SK-N-SH treated with all-trans-retinoic acid at 6 μM for 48 hours (cell line): ENCODE measurements around the gene FBXO47.

Experiments
- ATAC-seq: fragments of 200-7000 bp; cut with Tn5 transposase; 3 replicates; pipeline ENCODE4 v1.9.1; 2020; ENCODE audit warnings: mild to moderate bottlenecking, moderate library complexity
- ARNTL ChIP-seq: fragments of 450-650 bp; formaldehyde crosslinking; IDR thresholded peaks from 2 replicates; pipeline ENCODE4 v1.5.0; 2020; ENCODE audit warnings: low read depth, mild to moderate bottlenecking, moderate library complexity, borderline replicate concordance
- BACH2 ChIP-seq: fragments of 250-450 bp; sonication (Bioruptor Pico); IDR thresholded peaks from 2 replicates; pipeline ENCODE4 v1.9.0; 2021; ENCODE audit warnings: mild to moderate bottlenecking, borderline replicate concordance
- CREB5 ChIP-seq: fragments of 250-450 bp; sonication (Bioruptor Pico); IDR thresholded peaks from 2 replicates; pipeline ENCODE4 v1.5.1; 2020; ENCODE audit warnings: low read depth, mild to moderate bottlenecking, moderate library complexity
- CSDC2 ChIP-seq: fragments of 250-450 bp; sonication (Bioruptor Pico); IDR thresholded peaks from 2 replicates; pipeline ENCODE4 v1.5.0; 2020; ENCODE audit warnings: mild to moderate bottlenecking, moderate library complexity
- CSRNP3 ChIP-seq: fragments of 250-450 bp; sonication (Bioruptor Pico); IDR thresholded peaks from 2 replicates; pipeline ENCODE4 v1.5.1; 2021; ENCODE audit warnings: mild to moderate bottlenecking, moderate library complexity
- ESRRG ChIP-seq: fragments of 250-450 bp; sonication (Bioruptor Pico); IDR thresholded peaks from 2 replicates; pipeline ENCODE4 v1.6.1; 2021; ENCODE audit warnings: mild to moderate bottlenecking
- GLIS3 ChIP-seq: fragments of 250-450 bp; sonication (Bioruptor Pico); IDR thresholded peaks from 2 replicates; pipeline ENCODE4 v1.5.0; 2020; ENCODE audit warnings: mild to moderate bottlenecking, moderate library complexity
- OSR1 ChIP-seq: fragments of 250-450 bp; sonication (Bioruptor Pico); IDR thresholded peaks from 2 replicates; pipeline ENCODE4 v1.8.0; 2022; ENCODE audit warnings: moderate library complexity, mild to moderate bottlenecking, inconsistent platforms
- PATZ1 ChIP-seq: fragments of 250-450 bp; sonication (Bioruptor Pico); IDR thresholded peaks from 2 replicates; pipeline ENCODE4 v1.8.0; 2020; ENCODE audit warnings: mild to moderate bottlenecking, moderate library complexity, borderline replicate concordance
- POU6F1 ChIP-seq: fragments of 250-450 bp; sonication (Bioruptor Pico); IDR thresholded peaks from 2 replicates; pipeline ENCODE4 v1.8.0; 2021; ENCODE audit warnings: low read depth, mild to moderate bottlenecking, moderate library complexity, borderline replicate concordance
- PPARA ChIP-seq: fragments of 250-450 bp; sonication (Bioruptor Pico); IDR thresholded peaks from 2 replicates; pipeline ENCODE4 v1.5.0; 2020; ENCODE audit warnings: mild to moderate bottlenecking, borderline replicate concordance
- RARB ChIP-seq: fragments of 250-450 bp; sonication (Bioruptor Pico); IDR thresholded peaks from 2 replicates; pipeline ENCODE4 v1.8.0; 2021; ENCODE audit warnings: mild to moderate bottlenecking, moderate library complexity
- SNAI2 ChIP-seq: fragments of 250-450 bp; sonication (Bioruptor Pico); IDR thresholded peaks from 2 replicates; pipeline ENCODE4 v1.5.0; 2020; ENCODE audit warnings: mild to moderate bottlenecking, moderate library complexity
- TCF4 ChIP-seq: fragments of 250-450 bp; sonication (Bioruptor Pico); IDR thresholded peaks from 2 replicates; pipeline ENCODE4 v1.8.0; 2021; ENCODE audit warnings: mild to moderate bottlenecking, moderate library complexity, borderline replicate concordance
- TOX ChIP-seq: fragments of 250-450 bp; sonication (Bioruptor Pico); IDR thresholded peaks from 2 replicates; pipeline ENCODE4 v1.8.0; 2021; ENCODE audit warnings: mild to moderate bottlenecking, moderate library complexity, borderline replicate concordance
- TSHZ2 ChIP-seq: fragments of 250-450 bp; sonication (Bioruptor Pico); IDR thresholded peaks from 2 replicates; pipeline ENCODE4 v1.5.0; 2020; ENCODE audit warnings: mild to moderate bottlenecking, moderate library complexity
- ZFP30 ChIP-seq: fragments of 450-650 bp; formaldehyde crosslinking; IDR thresholded peaks from 2 replicates; pipeline ENCODE4 v1.5.0; 2022; ENCODE audit warnings: mild to moderate bottlenecking, moderate library complexity
- ZNF565 ChIP-seq: fragments of 450-650 bp; formaldehyde crosslinking; conservative IDR thresholded peaks from 2 replicates; pipeline ENCODE4 v1.5.0; 2020; ENCODE audit warnings: low read depth, mild to moderate bottlenecking, moderate library complexity
- ZNF70 ChIP-seq: fragments of 450-650 bp; formaldehyde crosslinking; IDR thresholded peaks from 2 replicates; pipeline ENCODE4 v1.5.0; 2020; ENCODE audit warnings: mild to moderate bottlenecking, moderate library complexity
- ZNF8 ChIP-seq: fragments of 450-650 bp; formaldehyde crosslinking; IDR thresholded peaks from 2 replicates; pipeline ENCODE4 v1.5.0; 2020; ENCODE audit warnings: mild to moderate bottlenecking, moderate library complexity

FBXO47 gene

GRCh38 chr17:38896346-38896954 is 70.8 kb downstream of the FBXO47 start:
- ATAC-seq = no peak
- TF ChIP-seq POU6F1 (CRISPR knock-in tag) = no peak
- no peak for TF ChIP-seq CREB5
- no peak for TF ChIP-seq CSDC2 (CRISPR knock-in tag)
- no peak for TF ChIP-seq ZNF70 (CRISPR knock-in tag)
- no peak for TF ChIP-seq TSHZ2 (CRISPR knock-in tag)
- TF ChIP-seq TCF4 (CRISPR knock-in tag) = no peak
- no peak for TF ChIP-seq ESRRG (CRISPR knock-in tag)
- TF ChIP-seq TOX (CRISPR knock-in tag) = no peak
- no peak for TF ChIP-seq ZFP30 (CRISPR knock-in tag)
- TF ChIP-seq GLIS3 = no peak

- ATAC-seq = no peak
- no peak for TF ChIP-seq OSR1 (CRISPR knock-in tag)
- TF ChIP-seq PATZ1 = no peak
- no peak for TF ChIP-seq BACH2 (CRISPR knock-in tag)
- TF ChIP-seq POU6F1 (CRISPR knock-in tag) = no peak
- no peak for TF ChIP-seq RARB (CRISPR knock-in tag)
- TF ChIP-seq TCF4 (CRISPR knock-in tag) = no peak
- TF ChIP-seq CREB5 = no peak
- TF ChIP-seq ZNF565 (CRISPR knock-in tag) = no peak
- no peak for TF ChIP-seq TSHZ2 (CRISPR knock-in tag)
- TF ChIP-seq CSDC2 (CRISPR knock-in tag) = no peak
- TF ChIP-seq PPARA (CRISPR knock-in tag) = no peak
- no peak for TF ChIP-seq CSRNP3
- no peak for TF ChIP-seq SNAI2
- no peak for TF ChIP-seq ARNTL
- TF ChIP-seq ZNF8 = no peak
Observed at GRCh38 chr17:38894276-38894675, 72.9 kb downstream of the FBXO47 start.
